Activated T-cell treated with anti-CD3 and anti-CD28 coated beads for 24 hours (primary cell): Measurements from ENCODE around the gene PLCB2.

Experiments
- DNase-seq: peaks from one replicate; pipeline ENCODE4 v3.0.0-alpha.2; 2020; ENCODE audit warnings: low read depth

PLCB2 gene

GRCh38 chr15:40303576-40303975, 4.2 kb downstream of the PLCB2 start:
- no peak for DNase-seq

- DNase-seq, result no peak
Observed at GRCh38 chr15:40302981-40303380, 4.8 kb downstream of the PLCB2 start.

- DNase-seq, result no peak
Observed at GRCh38 chr15:40302288-40302886, 5.3 kb downstream of the PLCB2 start.

GRCh38 chr15:40301467-40302179, 6.1 kb downstream of the PLCB2 start:
- DNase-seq, result no peak

GRCh38 chr15:40300771-40301170, 7.0 kb downstream of the PLCB2 start:
- no peak for DNase-seq

DNA sequence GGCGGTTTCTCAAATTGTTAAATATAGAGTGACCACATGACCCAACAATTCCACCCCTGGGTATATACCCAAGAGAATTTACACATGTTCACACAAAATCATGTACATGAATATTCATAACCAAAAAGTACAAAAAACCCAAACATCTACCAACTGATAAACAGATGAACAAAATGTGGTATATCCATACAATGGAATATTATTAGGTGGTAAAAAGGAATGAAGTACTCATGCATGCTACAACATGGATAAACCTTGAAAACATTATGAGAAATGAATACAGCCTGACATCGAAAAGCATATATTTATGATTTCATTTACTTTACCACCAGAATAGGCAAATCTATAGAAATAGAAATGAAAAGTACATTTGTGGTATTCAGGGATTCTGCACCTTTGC, 7.4 kb downstream of the PLCB2 start:
- DNase-seq, result no peak

- no peak for DNase-seq
Observed at GRCh38 chr15:40298216-40298935, 9.4 kb downstream of the PLCB2 start.

- DNase-seq, result no peak
Observed at GRCh38 chr15:40297356-40297755, 10.4 kb downstream of the PLCB2 start.

DNA sequence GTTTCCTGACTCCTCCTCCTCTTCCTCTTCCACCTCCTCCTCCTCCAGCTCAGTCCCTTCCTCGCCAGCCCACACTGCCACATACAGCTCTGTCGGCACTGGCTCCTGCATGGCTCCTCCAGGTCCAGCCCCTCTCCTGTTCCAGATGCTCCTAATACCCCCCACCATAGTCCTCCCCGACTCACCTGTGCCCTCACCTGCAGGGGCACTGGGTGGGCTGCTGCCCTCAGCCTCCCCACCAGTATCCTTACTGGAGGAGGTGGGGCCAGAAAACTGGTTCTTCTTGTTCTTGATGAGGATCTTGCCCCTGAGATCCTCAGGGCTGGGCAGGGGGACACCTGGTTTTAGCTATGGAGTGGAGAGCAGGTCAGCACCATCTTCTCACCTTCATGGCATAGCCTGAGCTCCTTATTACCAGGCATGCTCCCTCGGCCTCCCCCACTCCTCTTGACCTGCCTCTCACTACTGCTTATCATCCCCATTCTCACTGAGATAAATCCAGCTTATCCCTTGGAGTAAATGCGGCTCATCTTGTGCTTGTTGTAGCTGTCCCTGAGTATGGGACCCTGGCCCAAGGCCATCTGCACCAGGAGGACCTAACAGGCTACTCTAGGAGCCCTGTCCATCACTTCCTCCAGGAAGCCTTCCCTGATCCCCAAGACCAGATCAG, 11.0 kb downstream of the PLCB2 start:
- no peak for DNase-seq

DNA sequence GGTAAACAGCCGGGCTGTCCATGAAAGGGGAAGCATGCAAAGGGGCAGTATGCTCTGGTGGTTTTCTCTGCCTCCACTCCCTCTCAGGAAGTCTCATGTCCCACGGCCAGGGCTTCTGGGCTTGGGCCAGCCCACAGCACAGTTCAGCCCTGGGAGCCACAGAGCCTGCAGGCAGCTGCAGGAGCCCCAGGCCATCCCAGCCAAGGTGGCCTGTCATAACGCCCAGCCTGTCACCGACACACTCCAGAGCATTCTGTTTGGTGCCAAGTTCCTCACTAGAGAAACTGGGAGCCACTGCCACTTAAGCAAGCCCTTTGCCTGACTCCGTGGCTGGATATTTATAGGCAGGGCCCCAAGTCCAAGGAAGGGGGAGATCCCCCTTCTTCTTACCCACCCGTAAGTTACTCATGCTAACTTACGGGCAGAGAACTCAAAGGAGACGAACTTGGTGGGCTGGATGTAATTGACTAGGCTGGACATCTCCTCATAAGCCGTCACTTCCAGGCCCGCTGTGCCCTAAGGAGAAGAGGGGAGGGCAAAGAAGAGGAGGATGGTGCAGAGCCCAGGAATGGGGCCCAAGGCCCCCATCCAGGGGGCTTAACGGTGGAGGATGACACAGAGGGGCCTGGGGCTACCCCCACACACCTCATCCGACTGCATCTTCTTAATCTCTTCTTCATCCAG, 11.7 kb downstream of the PLCB2 start:
- DNase-seq, result no peak

DNA sequence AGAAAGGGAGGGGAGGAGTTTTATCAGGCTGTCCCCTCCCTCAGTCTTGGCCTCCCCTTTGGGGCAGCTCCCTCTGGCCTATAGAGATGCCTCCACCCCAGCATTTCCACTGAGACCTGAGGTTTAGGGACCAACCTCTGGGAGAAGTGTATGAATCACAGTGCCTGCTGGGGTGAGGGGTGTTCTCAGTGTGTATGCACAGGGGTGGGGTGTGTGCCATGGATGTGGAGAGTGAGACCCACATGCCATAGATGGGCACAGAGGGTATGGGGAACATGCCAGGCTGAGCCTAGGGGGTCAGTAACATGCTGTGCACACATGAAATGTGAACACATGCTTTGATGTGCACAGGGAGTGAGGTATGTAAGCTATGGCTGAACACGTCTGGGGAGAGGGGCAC, 12.4 kb downstream of the PLCB2 start:
- no peak for DNase-seq

- no peak for DNase-seq
Observed at GRCh38 chr15:40293905-40294895, 13.5 kb downstream of the PLCB2 start.

DNA sequence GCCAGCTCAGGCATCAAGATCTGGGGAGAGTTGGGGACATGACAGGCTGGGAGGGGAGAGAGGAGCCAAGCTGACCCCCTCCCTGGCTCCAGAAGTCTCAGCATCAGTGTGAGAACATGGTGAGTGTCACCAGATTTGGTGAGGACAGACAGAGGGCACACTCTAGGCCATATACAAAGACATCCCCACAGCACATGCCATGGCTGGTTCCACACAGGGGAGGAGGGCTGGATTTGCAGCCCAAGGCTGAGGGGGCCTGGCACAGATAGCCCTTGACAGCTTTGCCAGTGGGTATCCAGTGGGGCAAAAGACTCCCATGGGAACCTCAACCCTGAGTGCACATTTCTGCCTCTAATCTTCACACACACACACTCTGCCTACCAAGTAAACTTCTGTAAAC, 14.7 kb downstream of the PLCB2 start:
- DNase-seq, result no peak

- DNase-seq, result no peak
Observed at GRCh38 chr15:40292246-40292645, 15.5 kb downstream of the PLCB2 start.

DNA sequence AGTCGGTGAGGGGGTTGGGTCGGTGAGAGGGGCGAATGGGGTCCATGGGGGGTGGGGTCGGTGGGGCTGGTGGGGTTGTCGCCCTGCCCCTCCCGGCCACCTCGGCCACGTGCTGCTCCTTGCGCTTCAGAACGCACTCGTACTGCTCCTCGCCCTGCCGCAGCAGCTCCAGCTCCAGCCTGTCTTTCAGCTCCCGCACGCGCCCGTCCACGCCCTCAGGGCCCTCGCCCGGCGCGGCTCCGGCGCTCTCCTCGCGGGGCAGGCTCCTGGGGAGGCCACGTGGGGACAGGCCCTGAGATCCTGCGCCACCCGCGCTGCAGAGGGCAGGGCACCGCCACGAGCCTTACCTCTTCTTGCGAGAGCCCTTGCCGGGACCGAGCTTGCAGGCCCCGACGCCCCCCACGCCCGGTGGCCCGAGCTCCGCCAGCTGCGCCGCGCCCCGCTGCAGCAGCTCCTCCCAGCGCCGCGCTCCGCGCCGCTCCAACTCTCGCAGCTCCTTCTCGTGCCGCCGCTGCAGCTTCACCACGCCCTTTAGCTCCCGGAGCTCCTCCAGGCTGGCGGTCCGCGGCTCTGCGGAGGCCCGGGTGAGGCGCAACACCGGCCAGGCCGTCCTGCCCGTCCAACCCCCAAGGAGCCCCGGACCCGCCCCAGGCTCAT, 16.7 kb downstream of the PLCB2 start:
- DNase-seq, result no peak

GRCh38 chr15:40290545-40290917, 17.2 kb downstream of the PLCB2 start:
- no peak for DNase-seq

GRCh38 chr15:40289140-40289775, 18.5 kb downstream of the PLCB2 start:
- DNase-seq, result no peak

DNA sequence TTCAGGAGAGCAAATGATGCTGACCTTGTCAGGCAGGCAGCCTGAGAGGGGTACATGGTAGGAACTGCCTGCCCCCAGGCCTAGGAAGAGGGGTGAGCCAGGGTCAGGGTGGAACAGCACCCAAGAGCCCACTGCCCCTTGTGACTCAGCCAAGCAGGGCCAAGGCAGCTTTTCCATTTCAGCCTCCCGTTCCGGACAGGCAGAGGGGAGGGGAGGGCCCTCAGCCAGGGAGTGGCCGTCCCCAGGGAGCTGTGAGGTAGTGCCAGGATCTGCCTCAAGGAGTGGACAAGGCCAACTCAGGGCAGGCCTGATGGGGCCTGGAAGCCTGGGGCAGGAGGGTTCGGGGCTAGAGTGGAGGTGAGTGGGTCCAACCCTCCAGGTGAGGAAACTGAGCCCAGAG, 19.8 kb downstream of the PLCB2 start:
- no peak for DNase-seq

DNA sequence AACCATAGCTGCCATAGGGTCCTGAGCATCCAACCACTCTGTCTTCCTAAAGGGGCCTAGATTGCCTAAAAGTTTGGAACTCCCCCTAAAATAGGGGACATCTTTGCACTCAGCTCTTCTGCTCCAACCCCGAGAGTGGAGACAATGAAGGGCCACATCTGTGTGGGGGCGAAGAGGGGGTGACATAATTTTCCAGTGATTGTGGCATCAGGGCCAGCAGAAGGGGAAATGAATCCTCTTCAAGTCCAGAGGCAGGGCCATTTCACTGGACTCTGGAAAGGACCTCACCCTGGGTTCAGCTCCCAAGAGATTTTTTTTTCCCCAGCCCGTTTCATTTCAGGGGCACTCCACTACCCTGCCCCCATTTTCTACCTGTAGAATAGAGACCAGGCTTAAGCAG, 20.2 kb downstream of the PLCB2 start:
- DNase-seq, result no peak

DNA sequence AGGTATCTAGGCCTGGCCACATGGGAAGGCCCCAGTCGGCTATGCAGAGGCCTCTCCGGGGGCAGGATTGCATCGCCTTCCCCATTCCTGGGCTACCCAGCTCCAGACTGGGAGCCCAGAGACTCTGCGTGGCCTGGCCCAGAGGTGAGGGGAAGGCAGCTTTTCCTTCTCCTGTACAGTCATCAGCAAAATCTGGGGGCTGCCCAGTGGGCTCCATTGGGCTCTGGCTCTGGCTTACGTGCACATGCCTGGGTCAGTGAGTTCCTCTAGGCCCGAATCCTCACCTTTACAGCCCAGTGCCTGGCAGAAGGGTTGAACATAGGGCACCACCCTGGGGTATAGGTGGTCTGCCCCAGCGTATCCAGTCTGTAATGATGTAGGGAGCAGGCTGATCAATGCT, 20.9 kb downstream of the PLCB2 start:
- DNase-seq, result no peak
